Heart right ventricle (tissue), 16 donors: Measurements from ENCODE around the gene MTERF2. TPM values are rescaled to one million over a fixed set of nuclear protein-coding genes. Genes with fewer than 3 reads are reported as not detected.

Source experiments
- ATAC-seq, 8 donors: fragments of 200-7000 bp; cut with Tn5 transposase; one replicate each; pipeline ENCODE4 v1.9.1; 2020; ENCODE audit warnings: mild to moderate bottlenecking in 8 of 8, moderate library complexity in 8 of 8, moderate number of reproducible peaks in 1 of 8
- DNase-seq, 2 donors: peaks; one replicate each; pipeline ENCODE4 v3.0.0-alpha.2; 2020
- H3K27ac ChIP-seq, 10 donors: fragments of 200-600 bp; sonication (generic) in 2 of 10; one replicate each; pipeline versions ENCODE4 v1.5.0 to v1.8.0; 2020 to 2022; ENCODE audit warnings: mild to moderate bottlenecking in 3 of 10
- H3K27me3 ChIP-seq, 7 donors: fragments of 200-600 bp; one replicate each; pipeline ENCODE4 v1.8.0; 2021 to 2022; ENCODE audit warnings: mild to moderate bottlenecking in 2 of 7
- H3K36me3 ChIP-seq, 9 donors: fragments of 200-600 bp; sonication (generic) in 1 of 9; one replicate each; pipeline versions ENCODE4 v1.5.0 to v1.8.0; 2020 to 2022; ENCODE audit warnings: mild to moderate bottlenecking in 2 of 9
- H3K4me1 ChIP-seq, 9 donors: fragments of 200-600 bp; sonication (generic) in 1 of 9; one replicate each; pipeline versions ENCODE4 v1.5.0 to v1.8.0; 2020 to 2022; ENCODE audit warnings: mild to moderate bottlenecking in 4 of 9
- H3K4me3 ChIP-seq, 10 donors: fragments of 200-600 bp; sonication (generic) in 2 of 10; one replicate each; pipeline versions ENCODE4 v1.5.0 to v1.8.0; 2020 to 2022; ENCODE audit warnings: mild to moderate bottlenecking in 7 of 10, moderate library complexity in 2 of 10
- H3K9me3 ChIP-seq, 11 donors: fragments of 200-600 bp in 10 of 11; sonication (generic) in 2 of 11; one replicate each; pipeline versions ENCODE4 v1.5.0 to v1.8.0; 2013 to 2022; ENCODE audit warnings: mild to moderate bottlenecking in 2 of 11, control low read depth in 1 of 11, moderate library complexity in 1 of 11
- CTCF ChIP-seq, 9 donors: fragments of 200-600 bp; sonication (generic) in 2 of 9; IDR thresholded peaks; one replicate each; pipeline versions ENCODE4 v1.5.0 to v1.8.0; 2021 to 2022; ENCODE audit warnings: antibody characterized with exemption in 9 of 9, mild to moderate bottlenecking in 5 of 9, moderate library complexity in 1 of 9
- WGBS, 2 donors: extraction: QIAGEN DNeasy Blood & Tissue Kit; methylation state at CpG; one replicate each; pipeline ENCODE4 v1.1.7; 2013; ENCODE audit warnings: inconsistent platforms in 1 of 2; 5-methylcytosine and 5-hydroxymethylcytosine counted together
- intact Hi-C, 10 donors: fragments of 100-400 bp; cut with DNase I; formaldehyde crosslinking; loops; one replicate each; pipeline versions ENCODE4 v1.11.1 to v1.14.2; 2022
- polyA plus RNA-seq, 2 donors: library from polyadenylated mRNA; stranded (reverse); fragments of 200-250 nt; gene quantifications; one replicate each; pipeline ENCODE4 v1.2.3, GENCODE V29; 2013
- total RNA-seq, 10 donors: library from RNA; stranded (reverse); fragmentation: NEBNext Ultra II Directional in 3 of 10; extraction: Animal tissue kit (Norgen Biotek cat#: 25700) in 3 of 10; gene quantifications; one replicate each; pipeline versions ENCODE4 v1.2.1 to v1.2.4, GENCODE V29; 2021 to 2023
- donor health status: Arrhythmogenic right ventricular cardiomyopathy.
- donor health status: ischemic (EF 13 %, LVEDD 7.1; RV severe dilation, severe dysfunction).
- donor health status: healthy with polysubstance abuse.
- donor health status: DM: no; HTN: yes; CAD: no.
- donor health status: DM: no; HTN: no; CAD: no.
- donor health status: ischemic (EF 25% LVEDD 6.9; RV normal size, moderate dysfunction).
- donor health status: ischemic (EF 25% LVEDD 5.7; RV mildly dilated, moderate dysfunction).
- donor health status: healthy.
- donor health status: DM: yes; HTN: yes; CAD: no.
- donor health status: Ischemic cardiomyopathy.
- donor health status: ischemic (EF 35%, LVEDD 5.7; RV mildly dilated, moderate dysfunction).
- donor health status: nonischemic (EF 11% LVEDD 7.7; RV severe dilation, severe dysfunction).
- donor health status: DM: yes; HTN: yes; CAD: no.
- donor health status: PGD.
- donor health status: ischemic (EF 29% LVEDD 5.4; RV normal size, mild dysfunction).
- donor health status: nonischemic (EF 23%, LVEDD 6.1; RV moderate dilation, normal function).

The MTERF2 gene
- total and polyA plus RNA-seq, 12 donors = 13.2 to 70.0 (median 28.0) TPM

- TF ChIP-seq CTCF (IDR thresholded peaks at IDR 0.05) = no peak
- Histone ChIP-seq H3K27me3 (no peaks in the 10 kb centered on the region), H3K27ac (no peak overlapping the region), H3K4me1 (peaks cover 4 to 72% (median 31%) of the 10 kb centered on the region in 9 donors), H3K36me3 (peaks cover 0 to 57% (median 2%) of the 10 kb centered on the region in 9 donors), H3K9me3 (no peaks in the 10 kb centered on the region), H3K4me3 (no peak overlapping the region)
- DNase-seq (no peak), ATAC-seq (no peak)
- intact Hi-C loops = no loop called here
- 50 to 63% methylated on average over 3 of the region's 3 CpGs for WGBS, 2 donors
Measured at GRCh38 chr12:106962286-106962685, 24.7 kb downstream of the MTERF2 start.

- Histone ChIP-seq H3K27me3 (no peaks in the 10 kb centered on the region), H3K9me3 (no peaks in the 10 kb centered on the region), H3K4me1 (peaks cover 4 to 73% (median 32%) of the 10 kb centered on the region in 9 donors), H3K27ac (no peak overlapping the region), H3K4me3 (no peak overlapping the region), H3K36me3 (peaks cover 0 to 45% (median 0%) of the 10 kb centered on the region in 9 donors)
- no peak for TF ChIP-seq CTCF (IDR thresholded peaks at IDR 0.05)
- WGBS, 2 donors = 84 to 96% methylated on average over 3 of the region's 3 CpGs
- DNase-seq (no peak), ATAC-seq (no peak)
- intact Hi-C loops = no loop called here
Measured at GRCh38 chr12:106960443-106960842, 26.5 kb downstream of the MTERF2 start.

- H3K9me3 ChIP-seq = no peaks in the 10 kb centered on the region
- no peak for DNase-seq
- H3K27ac ChIP-seq = peak overlapping the region in 3 of 10 donors; percentile 14 to 99 (median 98)
- 0 to 12% methylated on average over 1 of the region's 1 CpG for WGBS, 2 donors
- H3K36me3 ChIP-seq = peaks cover 0 to 25% (median 0%) of the 10 kb centered on the region in 9 donors
- H3K27me3 ChIP-seq = peaks cover 0 to 4% (median 0%) of the 10 kb centered on the region in 7 donors
- TF ChIP-seq CTCF (IDR thresholded peaks at IDR 0.05) = no peak
- peak overlapping the region; percentile 78 to 98 (median 94) for H3K4me3 ChIP-seq
- intact Hi-C loops = loop anchor here in 6 of 10 donors (5.0 to 10.0 kb wide), 2 partner anchors 135 to 137 kb away; partner anchors contain the start of gene CRY1 (in 6 of the 6)
- no peak for ATAC-seq
- H3K4me1 ChIP-seq = peaks cover 4 to 69% (median 43%) of the 10 kb centered on the region in 9 donors
Measured at GRCh38 chr12:106957583-106957982, 29.4 kb downstream of the MTERF2 start.

GRCh38 chr12:106956048-106956578, 30.8 kb downstream of the MTERF2 start:
- intact Hi-C loops = loop anchor here in 6 of 10 donors (5.0 to 10.0 kb wide), 2 partner anchors 136 to 139 kb away; partner anchors contain the start of gene CRY1 (in 6 of the 6)
- Histone ChIP-seq H3K27me3 (peaks cover 0 to 19% (median 0%) of the 10 kb centered on the region in 7 donors), H3K27ac (peak overlapping the region; percentile 96 to 100 (median 98)), H3K4me3 (peak overlapping the region; percentile 78 to 98 (median 94)), H3K36me3 (peaks cover 0 to 18% (median 0%) of the 10 kb centered on the region in 9 donors), H3K9me3 (no peaks in the 10 kb centered on the region), H3K4me1 (peaks cover 4 to 55% (median 32%) of the 10 kb centered on the region in 9 donors)
- peak; percentile 68 to 71 for DNase-seq
- TF ChIP-seq CTCF (IDR thresholded peaks at IDR 0.05) = peak in 5 of 9 donors; percentile 8 to 53 (median 42)
- peak; percentile 37 to 81 (median 59) for ATAC-seq
- WGBS, 2 donors = 1% methylated on average over 29 to 34 of the region's 34 CpGs
